ENCODE data around the gene GNPNAT1.
"Not testable (repeated sequence)": the region's sequence is repeated elsewhere in the genome, so short reads cannot be mapped to it uniquely, and the experiment has no call there.

Gene GNPNAT1

DNA sequence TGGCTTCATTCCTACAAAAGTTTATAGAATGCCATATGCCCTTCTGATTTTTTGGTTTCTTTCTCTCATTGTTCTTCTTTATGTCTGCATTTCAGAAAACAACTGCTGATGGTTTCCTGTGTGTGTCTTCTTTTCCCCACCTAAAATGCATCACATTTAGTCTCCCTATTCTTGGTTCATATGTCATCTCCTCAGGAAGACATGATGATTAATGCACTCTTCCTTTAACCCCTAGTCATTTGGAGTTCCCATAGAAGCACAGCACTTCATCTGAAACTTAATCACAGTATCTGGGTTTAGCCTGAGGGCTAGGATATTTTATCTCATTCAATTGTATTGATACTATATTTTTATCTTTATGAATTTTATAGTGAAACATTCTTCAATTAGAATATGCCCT is 21.5 kb downstream of the GNPNAT1 start:
- H3K4me1 ChIP-seq (ENCODE audit: control insufficient read depth, insufficient read depth, low read length, poor library complexity, severe bottlenecking), result no peaks in the 10 kb centered on the region
- no peak overlapping the region for H3K27ac ChIP-seq (ENCODE audit: insufficient read depth, low read length, poor library complexity, severe bottlenecking)

DNA sequence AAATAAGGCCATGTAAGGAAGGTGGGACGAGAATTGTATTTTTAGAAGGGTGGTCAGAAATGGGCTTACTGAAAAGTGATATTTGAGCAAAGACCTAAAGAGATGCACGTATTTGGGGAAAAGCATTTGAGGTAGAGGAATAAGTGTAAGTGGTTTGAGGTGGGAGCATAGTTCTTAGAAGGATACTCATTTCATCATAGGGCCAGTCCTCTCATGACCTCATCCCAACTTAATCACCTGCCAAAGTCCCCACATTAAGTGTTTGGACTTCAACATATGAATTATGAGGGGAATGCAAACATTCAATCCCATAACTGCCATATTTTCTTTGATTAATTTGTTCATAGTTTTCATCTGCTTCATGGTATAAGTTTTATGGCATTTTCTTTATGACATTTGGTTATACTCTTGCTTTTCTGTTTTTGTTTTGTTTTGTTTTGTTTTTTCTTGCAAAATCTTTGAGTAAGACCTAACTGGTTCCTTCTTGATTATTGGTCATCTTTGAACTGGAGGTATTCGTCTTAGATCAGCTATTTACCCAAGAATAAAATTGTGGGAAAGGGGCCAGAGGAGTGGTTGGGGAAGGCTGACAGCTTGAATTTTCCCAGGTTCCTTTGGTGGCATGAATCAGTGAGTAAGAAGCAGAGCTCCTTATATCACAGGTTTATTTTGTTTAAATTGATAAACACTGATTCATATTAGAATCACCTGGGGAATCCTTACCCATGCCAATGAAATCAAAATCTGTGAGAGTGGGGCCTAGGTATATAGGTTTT is 24.2 kb downstream of the GNPNAT1 start:
- H3K36me3 ChIP-seq (ENCODE audit: control insufficient read depth, insufficient read depth, low read length), result peaks cover 24% of the 10 kb centered on the region
- no peaks in the 10 kb centered on the region for H3K9me3 ChIP-seq (ENCODE audit: control insufficient read depth, low read length)
- no peak for DNase-seq
- no peak overlapping the region for H3K27ac ChIP-seq (ENCODE audit: insufficient read depth, low read length, poor library complexity, severe bottlenecking)
- no peak overlapping the region for H3K4me3 ChIP-seq (ENCODE audit: insufficient read depth, low read depth, low read length, poor library complexity, severe bottlenecking)
- H3K27me3 ChIP-seq (replicated peaks; ENCODE audit: control insufficient read depth, insufficient read depth, low read length, poor library complexity, severe bottlenecking), result no peaks in the 10 kb centered on the region
- no peaks in the 10 kb centered on the region for H3K4me1 ChIP-seq (ENCODE audit: control insufficient read depth, insufficient read depth, low read length, poor library complexity, severe bottlenecking)

More for the DNA sequence above, 21.5 kb downstream of the GNPNAT1 start:
- DNase-seq, result no peak
- no peaks in the 10 kb centered on the region for H3K27me3 ChIP-seq (replicated peaks; ENCODE audit: control insufficient read depth, insufficient read depth, low read length, poor library complexity, severe bottlenecking)
- H3K4me3 ChIP-seq (ENCODE audit: insufficient read depth, low read depth, low read length, poor library complexity, severe bottlenecking), result no peak overlapping the region
- H3K9me3 ChIP-seq (ENCODE audit: control insufficient read depth, low read length), result no peaks in the 10 kb centered on the region
- H3K36me3 ChIP-seq (ENCODE audit: control insufficient read depth, insufficient read depth, low read length), result peaks cover 29% of the 10 kb centered on the region

DNA sequence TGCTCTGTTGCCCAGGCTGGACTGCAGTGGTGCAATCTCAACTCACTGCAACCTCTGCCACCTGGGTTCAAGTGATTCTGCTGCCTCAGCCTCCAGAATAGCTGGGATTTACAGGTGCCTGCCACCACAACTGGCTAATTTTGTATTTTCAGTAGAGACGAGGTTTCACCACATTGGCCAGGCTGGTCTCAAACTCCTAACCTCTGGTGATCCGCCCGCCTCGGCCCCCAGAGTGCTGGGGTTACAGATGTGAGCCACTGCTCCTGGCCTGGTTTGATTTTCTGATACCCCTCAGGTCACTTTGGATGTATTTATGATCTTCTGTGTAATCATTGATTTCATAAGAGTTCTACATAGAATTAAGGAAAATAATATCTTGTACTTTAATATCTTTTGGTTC is 28.5 kb downstream of the GNPNAT1 start:
- H3K4me3 ChIP-seq (ENCODE audit: insufficient read depth, low read depth, low read length, poor library complexity, severe bottlenecking); H3K27me3 ChIP-seq (replicated peaks; ENCODE audit: control insufficient read depth, insufficient read depth, low read length, poor library complexity, severe bottlenecking); DNase-seq; H3K9me3 ChIP-seq (ENCODE audit: control insufficient read depth, low read length); H3K4me1 ChIP-seq (ENCODE audit: control insufficient read depth, insufficient read depth, low read length, poor library complexity, severe bottlenecking); H3K27ac ChIP-seq (ENCODE audit: insufficient read depth, low read length, poor library complexity, severe bottlenecking): not testable (repeated sequence)
- peaks cover 25% of the 10 kb centered on the region for H3K36me3 ChIP-seq (ENCODE audit: control insufficient read depth, insufficient read depth, low read length)

DNA sequence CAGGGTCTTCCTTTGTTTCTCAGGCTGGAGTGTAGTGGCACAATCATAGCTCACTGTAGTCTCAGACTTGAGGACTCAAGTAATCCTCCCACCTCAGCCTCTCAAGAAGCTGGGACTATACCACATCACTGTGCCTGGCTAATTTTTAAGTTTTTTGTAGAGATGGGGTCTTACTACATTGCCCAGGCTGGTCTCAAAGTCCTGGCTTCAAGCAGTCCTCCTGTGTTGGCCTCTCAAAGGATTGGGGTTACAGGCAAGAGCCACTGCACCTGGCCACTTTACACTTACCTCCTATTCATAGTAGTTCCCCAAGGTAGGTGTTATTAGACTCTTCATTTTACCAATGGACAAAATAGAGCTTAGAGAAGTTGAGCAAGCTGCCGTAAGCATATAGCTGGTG is 32.3 kb downstream of the GNPNAT1 start:
- H3K9me3 ChIP-seq (ENCODE audit: control insufficient read depth, low read length), result no peaks in the 10 kb centered on the region
- no peaks in the 10 kb centered on the region for H3K4me1 ChIP-seq (ENCODE audit: control insufficient read depth, insufficient read depth, low read length, poor library complexity, severe bottlenecking)
- H3K36me3 ChIP-seq (ENCODE audit: control insufficient read depth, insufficient read depth, low read length), result peaks cover 21% of the 10 kb centered on the region
- DNase-seq, result no peak
- H3K4me3 ChIP-seq (ENCODE audit: insufficient read depth, low read depth, low read length, poor library complexity, severe bottlenecking), result no peak overlapping the region
- H3K27me3 ChIP-seq (replicated peaks; ENCODE audit: control insufficient read depth, insufficient read depth, low read length, poor library complexity, severe bottlenecking), result no peaks in the 10 kb centered on the region
- H3K27ac ChIP-seq (ENCODE audit: insufficient read depth, low read length, poor library complexity, severe bottlenecking), result no peak overlapping the region

DNA sequence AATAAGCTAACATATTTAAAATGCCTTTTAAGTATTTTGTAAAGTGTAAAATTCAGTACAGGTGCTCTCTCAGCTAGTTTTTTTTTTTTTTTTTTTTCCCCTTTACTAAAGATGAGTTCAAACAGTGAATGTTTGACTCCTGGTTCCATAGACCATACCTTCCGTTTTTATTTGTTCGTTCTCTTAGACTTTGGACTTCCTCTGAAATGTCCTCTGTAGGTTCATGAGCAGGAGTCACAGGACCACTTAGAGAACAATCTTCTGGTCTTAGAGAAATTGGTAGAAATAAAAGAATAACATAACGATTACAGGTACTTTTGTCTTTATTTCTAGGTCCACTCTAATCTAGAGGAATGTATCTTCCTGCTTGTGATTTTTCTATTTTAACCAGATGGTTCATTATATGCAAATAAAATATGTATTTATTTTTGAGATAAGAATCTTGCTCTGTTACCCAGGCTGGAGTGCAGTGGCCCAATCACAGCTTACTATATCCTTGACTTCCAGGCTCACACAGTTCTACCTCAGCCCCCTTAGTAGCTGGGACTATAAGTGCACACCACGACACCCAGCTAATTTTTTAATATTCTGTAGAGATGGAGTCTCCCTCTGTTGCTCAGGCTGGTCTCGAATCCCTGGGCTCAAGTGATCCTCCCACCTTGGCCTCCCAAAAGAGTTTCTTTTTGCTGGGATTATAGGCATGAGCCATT is 35.6 kb downstream of the GNPNAT1 start:
- H3K36me3 ChIP-seq (ENCODE audit: control insufficient read depth, insufficient read depth, low read length), result peaks cover 23% of the 10 kb centered on the region
- no peak overlapping the region for H3K4me3 ChIP-seq (ENCODE audit: insufficient read depth, low read depth, low read length, poor library complexity, severe bottlenecking)
- no peaks in the 10 kb centered on the region for H3K4me1 ChIP-seq (ENCODE audit: control insufficient read depth, insufficient read depth, low read length, poor library complexity, severe bottlenecking)

DNA sequence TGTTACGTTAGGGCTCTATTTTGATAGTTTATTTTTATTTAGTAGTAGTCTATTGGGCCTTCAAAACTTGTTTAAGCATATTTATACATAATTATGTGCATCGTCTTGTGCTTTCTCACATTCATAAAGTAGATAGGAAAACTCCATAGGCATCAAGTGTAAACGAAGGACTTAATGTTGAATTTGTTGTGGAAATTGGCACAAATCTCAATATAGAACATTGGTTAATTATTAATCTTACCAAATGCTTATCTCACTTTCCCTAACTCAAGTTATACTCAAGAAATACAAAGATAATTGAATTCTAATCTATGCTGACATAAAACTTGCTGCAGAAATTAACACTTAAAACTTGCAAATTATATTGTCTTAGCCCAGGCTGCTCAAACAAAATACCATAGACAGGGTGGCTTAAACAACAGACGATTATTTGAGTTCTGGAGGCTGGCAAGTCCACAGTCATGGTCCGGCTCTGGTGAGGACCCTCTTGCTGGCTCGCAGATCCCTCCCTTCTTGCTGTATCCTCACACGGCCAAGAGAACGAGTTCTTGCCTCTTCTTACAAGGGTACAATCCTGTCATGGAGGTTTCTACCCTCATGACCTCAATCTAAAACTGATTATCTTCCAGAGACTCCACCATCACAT is 42.6 kb downstream of the GNPNAT1 start:
- Histone ChIP-seq H3K36me3 (ENCODE audit: control insufficient read depth, insufficient read depth, low read length) (peaks cover 32% of the 10 kb centered on the region), H3K4me1 (ENCODE audit: control insufficient read depth, insufficient read depth, low read length, poor library complexity, severe bottlenecking) (peaks cover 10% of the 10 kb centered on the region), H3K9me3 (ENCODE audit: control insufficient read depth, low read length) (no peaks in the 10 kb centered on the region), H3K27ac (ENCODE audit: insufficient read depth, low read length, poor library complexity, severe bottlenecking) (no peak overlapping the region), H3K27me3 (replicated peaks; ENCODE audit: control insufficient read depth, insufficient read depth, low read length, poor library complexity, severe bottlenecking) (no peaks in the 10 kb centered on the region), H3K4me3 (ENCODE audit: insufficient read depth, low read depth, low read length, poor library complexity, severe bottlenecking) (no peak overlapping the region)
- DNase-seq, result no peak

More for the DNA sequence above, 35.6 kb downstream of the GNPNAT1 start:
- H3K9me3 ChIP-seq (ENCODE audit: control insufficient read depth, low read length), result no peaks in the 10 kb centered on the region
- DNase-seq, result no peak
- H3K27ac ChIP-seq (ENCODE audit: insufficient read depth, low read length, poor library complexity, severe bottlenecking), result no peak overlapping the region
- no peaks in the 10 kb centered on the region for H3K27me3 ChIP-seq (replicated peaks; ENCODE audit: control insufficient read depth, insufficient read depth, low read length, poor library complexity, severe bottlenecking)

DNA sequence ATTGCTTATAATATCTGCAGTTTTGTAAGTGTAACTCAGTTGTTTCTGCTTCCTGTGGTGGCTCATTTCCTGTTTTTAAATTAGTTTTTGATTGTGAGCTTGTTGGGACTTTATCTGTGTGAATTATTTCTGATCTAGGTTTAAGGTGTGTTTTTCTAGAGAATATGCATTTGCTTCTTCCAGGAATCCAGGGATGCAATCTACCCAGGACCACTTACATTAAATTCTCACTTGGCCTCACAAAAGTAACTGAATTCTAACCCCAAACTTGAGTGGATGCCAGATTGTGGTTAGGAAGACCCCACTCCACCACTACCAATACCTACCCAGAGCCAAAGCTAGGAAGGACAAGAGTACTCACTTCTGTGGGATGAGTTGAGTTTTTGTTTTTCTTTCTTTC is 49.5 kb downstream of the GNPNAT1 start:
- Histone ChIP-seq H3K27me3 (replicated peaks; ENCODE audit: control insufficient read depth, insufficient read depth, low read length, poor library complexity, severe bottlenecking) (no peaks in the 10 kb centered on the region), H3K4me3 (ENCODE audit: insufficient read depth, low read depth, low read length, poor library complexity, severe bottlenecking) (peak overlapping the region; percentile 2), H3K36me3 (ENCODE audit: control insufficient read depth, insufficient read depth, low read length) (peaks cover 6% of the 10 kb centered on the region), H3K9me3 (ENCODE audit: control insufficient read depth, low read length) (no peaks in the 10 kb centered on the region), H3K4me1 (ENCODE audit: control insufficient read depth, insufficient read depth, low read length, poor library complexity, severe bottlenecking) (peaks cover 29% of the 10 kb centered on the region), H3K27ac (ENCODE audit: insufficient read depth, low read length, poor library complexity, severe bottlenecking) (peak overlapping the region; percentile 63)
- DNase-seq, result no peak

DNA sequence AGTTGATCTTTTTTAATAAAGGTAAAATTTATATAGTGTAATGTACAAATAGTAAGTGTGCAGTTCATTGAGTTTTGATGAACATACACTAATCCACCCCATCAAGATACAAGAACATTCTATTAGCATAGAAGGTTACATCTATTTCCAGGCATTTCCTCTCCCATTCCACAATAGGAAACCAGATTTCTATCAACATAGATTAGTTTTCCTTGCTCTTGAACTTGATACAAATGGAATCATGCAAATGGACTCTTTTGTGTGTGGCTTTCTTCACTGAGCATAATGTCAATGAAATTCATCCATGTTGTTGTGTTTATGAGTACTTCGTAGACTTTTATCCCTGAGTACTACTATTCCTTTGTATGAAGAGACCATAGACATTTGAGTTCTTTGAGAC is 50.7 kb downstream of the GNPNAT1 start:
- Histone ChIP-seq H3K27me3 (replicated peaks; ENCODE audit: control insufficient read depth, insufficient read depth, low read length, poor library complexity, severe bottlenecking) (no peaks in the 10 kb centered on the region), H3K36me3 (ENCODE audit: control insufficient read depth, insufficient read depth, low read length) (no peaks in the 10 kb centered on the region), H3K4me1 (ENCODE audit: control insufficient read depth, insufficient read depth, low read length, poor library complexity, severe bottlenecking) (peaks cover 33% of the 10 kb centered on the region), H3K9me3 (ENCODE audit: control insufficient read depth, low read length) (no peaks in the 10 kb centered on the region), H3K27ac (ENCODE audit: insufficient read depth, low read length, poor library complexity, severe bottlenecking) (no peak overlapping the region), H3K4me3 (ENCODE audit: insufficient read depth, low read depth, low read length, poor library complexity, severe bottlenecking) (no peak overlapping the region)
- no peak for DNase-seq

DNA sequence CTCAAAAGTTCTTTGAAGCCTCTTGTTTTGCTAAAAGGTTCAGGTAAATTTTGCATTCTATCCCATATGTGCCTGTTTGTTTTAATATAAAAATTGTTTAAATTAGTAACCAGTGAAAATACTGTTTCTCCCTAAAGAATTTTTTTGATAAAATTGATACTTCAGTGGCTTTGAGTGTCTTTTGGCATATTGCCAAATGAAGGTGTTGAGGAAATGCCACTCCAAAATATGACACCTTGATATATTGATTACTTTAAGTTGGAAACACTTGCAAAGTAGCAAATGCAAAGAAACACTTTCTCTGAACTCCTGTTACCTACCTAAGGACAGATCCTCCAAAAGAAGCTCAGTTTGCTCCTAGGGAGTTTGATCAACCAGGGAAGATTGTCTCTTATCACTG is 53.0 kb downstream of the GNPNAT1 start:
- H3K4me1 ChIP-seq (ENCODE audit: control insufficient read depth, insufficient read depth, low read length, poor library complexity, severe bottlenecking), result peaks cover 21% of the 10 kb centered on the region
- H3K36me3 ChIP-seq (ENCODE audit: control insufficient read depth, insufficient read depth, low read length), result peaks cover 8% of the 10 kb centered on the region
- H3K27ac ChIP-seq (ENCODE audit: insufficient read depth, low read length, poor library complexity, severe bottlenecking), result no peak overlapping the region
- H3K27me3 ChIP-seq (replicated peaks; ENCODE audit: control insufficient read depth, insufficient read depth, low read length, poor library complexity, severe bottlenecking), result no peaks in the 10 kb centered on the region
- H3K4me3 ChIP-seq (ENCODE audit: insufficient read depth, low read depth, low read length, poor library complexity, severe bottlenecking), result no peak overlapping the region
- H3K9me3 ChIP-seq (ENCODE audit: control insufficient read depth, low read length), result no peaks in the 10 kb centered on the region
- no peak for DNase-seq

All from effector memory CD4-positive, alpha-beta T cell (primary cell).